ENCODE results near the gene CLDN6.

Gene CLDN6

DNA sequence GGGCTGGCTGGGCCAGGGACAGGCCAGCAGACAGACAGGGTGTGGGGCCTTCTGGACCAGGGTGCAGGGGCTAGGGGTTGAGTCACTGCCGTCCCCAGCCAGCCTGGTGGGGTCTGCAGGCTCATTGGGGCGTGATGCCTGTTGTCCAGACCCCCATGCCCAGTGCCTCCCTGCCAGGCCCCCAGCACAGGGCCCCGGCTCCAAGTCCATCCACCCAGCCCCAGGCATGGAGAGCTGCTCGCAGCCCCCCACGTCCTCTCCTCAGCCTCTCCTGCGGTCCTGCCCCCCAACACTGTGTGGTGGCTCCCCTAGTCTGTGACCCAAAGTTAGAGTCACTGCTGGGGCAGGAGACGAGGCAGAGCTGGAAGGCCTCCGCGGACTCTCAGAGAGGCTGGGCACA, 30.7 kb downstream of the CLDN6 start:
- no peaks in the 10 kb centered on the region for H3K36me3 Mint-ChIP-seq
- ATAC-seq (replicated peaks) (no peak), DNase-seq (no peak)
- peaks cover 5 to 15% of the 10 kb centered on the region in 2 donors for H3K4me1 Mint-ChIP-seq
- H3K27me3 Mint-ChIP-seq, result peaks cover 10 to 24% of the 10 kb centered on the region in 2 donors
- no peak overlapping the region for H3K4me3 Mint-ChIP-seq
- H3K27ac Mint-ChIP-seq, result no peak overlapping the region
- no peaks in the 10 kb centered on the region for H3K9me3 Mint-ChIP-seq

DNA sequence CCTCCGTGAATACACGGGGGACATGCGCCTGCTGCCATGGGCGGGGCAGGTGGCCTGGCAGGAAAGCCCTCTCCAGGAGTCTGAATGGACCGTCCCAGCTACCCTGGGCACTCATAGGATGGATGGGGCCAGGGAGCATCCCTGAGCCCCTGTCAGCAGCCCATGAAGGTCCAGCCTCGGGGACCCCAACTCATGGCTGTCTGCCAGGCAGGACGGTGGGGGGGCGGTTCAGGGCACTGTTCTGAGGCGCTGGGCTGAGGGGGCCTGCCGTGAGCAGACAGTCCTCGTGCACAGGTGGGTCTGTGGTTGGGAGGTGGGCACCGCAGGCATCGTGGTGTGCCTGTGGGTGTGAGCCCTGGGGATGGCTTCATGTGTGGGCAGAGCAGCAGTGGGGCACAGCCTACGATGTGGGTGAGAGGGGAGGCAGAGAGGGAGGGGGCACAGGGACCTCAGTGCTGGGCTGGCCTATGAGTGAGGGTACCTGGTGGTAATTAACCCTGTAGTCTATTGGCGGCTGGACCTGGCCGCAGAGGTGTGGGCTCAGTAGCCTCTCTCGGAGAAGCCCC, 31.3 kb downstream of the CLDN6 start:
- Mint-ChIP-seq H3K27me3 (peaks cover 10 to 24% of the 10 kb centered on the region in 2 donors), H3K9me3 (no peaks in the 10 kb centered on the region), H3K4me1 (peaks cover 7 to 21% of the 10 kb centered on the region in 2 donors), H3K36me3 (no peaks in the 10 kb centered on the region), H3K27ac (no peak overlapping the region), H3K4me3 (no peak overlapping the region)
- ATAC-seq (replicated peaks), result no peak
- no peak for DNase-seq

DNA sequence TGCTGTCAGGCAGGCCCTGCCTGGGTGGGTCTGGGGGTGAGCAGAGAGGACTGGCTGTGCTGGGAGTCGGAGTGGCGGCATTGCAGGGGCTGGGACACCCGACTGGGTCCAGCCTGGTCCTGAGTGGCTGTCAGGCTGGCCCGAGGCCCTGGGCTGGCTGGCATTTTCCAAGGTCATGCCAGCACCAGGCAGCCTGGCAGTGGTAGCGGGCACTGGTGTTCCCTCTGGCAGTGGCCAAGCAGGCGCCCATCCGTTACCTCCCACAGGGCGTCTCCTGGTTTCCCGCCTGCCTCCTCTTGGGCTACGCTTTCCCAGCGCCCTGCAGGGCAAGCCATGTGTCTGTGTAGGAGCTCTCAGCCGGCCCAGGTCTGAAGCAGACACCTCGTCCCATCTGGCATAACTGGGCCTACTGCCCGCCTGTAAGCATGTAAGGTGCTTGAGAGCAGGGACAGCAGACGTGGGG, 32.1 kb downstream of the CLDN6 start:
- Mint-ChIP-seq H3K27me3 (peaks cover 10 to 24% of the 10 kb centered on the region in 2 donors), H3K9me3 (no peaks in the 10 kb centered on the region), H3K4me1 (peaks cover 8 to 29% of the 10 kb centered on the region in 2 donors), H3K36me3 (no peaks in the 10 kb centered on the region), H3K27ac (no peak overlapping the region), H3K4me3 (no peak overlapping the region)
- DNase-seq (no peak), ATAC-seq (replicated peaks) (no peak)

DNA sequence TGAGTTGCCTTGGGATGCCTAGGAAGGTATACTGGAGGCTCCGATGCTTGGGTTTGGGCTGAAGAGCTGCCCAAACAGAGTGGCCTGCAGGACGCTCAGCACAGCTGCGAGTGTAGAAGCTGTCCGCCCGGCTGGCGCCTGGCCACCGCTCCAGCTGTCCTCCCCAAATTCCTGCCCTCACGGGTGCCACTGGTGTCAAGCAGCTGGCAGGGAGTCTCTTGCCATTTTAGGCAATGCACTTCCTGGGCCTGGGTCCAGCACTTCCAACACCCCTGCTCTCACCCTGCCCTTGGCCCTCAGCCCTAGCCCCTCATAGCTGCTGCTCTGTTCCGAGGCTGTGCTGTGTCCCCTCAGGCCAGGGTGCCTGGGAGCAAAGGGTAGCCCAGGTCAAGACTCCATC, 32.5 kb downstream of the CLDN6 start:
- Mint-ChIP-seq H3K36me3 (no peaks in the 10 kb centered on the region), H3K27me3 (peaks cover 10 to 24% of the 10 kb centered on the region in 2 donors), H3K9me3 (no peaks in the 10 kb centered on the region), H3K27ac (no peak overlapping the region), H3K4me3 (no peak overlapping the region), H3K4me1 (peaks cover 8 to 32% of the 10 kb centered on the region in 2 donors)
- DNase-seq (no peak), ATAC-seq (replicated peaks) (no peak)

DNA sequence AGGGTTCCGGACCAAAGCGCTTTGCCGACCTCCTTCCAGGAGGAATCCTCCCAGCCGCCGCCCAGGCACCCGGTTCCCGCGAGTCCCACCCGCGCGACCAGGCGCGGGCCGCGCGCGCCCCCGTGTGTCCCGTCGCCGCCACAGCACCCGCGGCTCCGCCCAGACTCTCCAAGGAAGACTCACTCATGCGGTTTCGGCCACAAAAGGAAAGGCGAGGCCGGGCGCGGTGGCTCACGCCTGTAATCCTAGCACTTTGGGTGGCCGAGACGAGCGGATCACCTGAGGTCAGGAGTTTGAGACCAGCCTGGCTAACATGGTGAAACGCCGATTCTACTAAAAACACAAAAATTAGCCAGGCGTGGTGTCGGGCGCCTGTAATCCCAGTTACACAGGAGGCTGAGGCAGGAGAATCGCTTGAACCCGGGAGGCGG, 34.3 kb downstream of the CLDN6 start:
- H3K9me3 Mint-ChIP-seq, result no peaks in the 10 kb centered on the region
- peak overlapping the region; percentile 31 for H3K27ac Mint-ChIP-seq
- peaks cover 10 to 39% of the 10 kb centered on the region in 2 donors for H3K4me1 Mint-ChIP-seq
- peaks cover 0 to 4% of the 10 kb centered on the region in 2 donors for H3K36me3 Mint-ChIP-seq
- peaks cover 6 to 17% of the 10 kb centered on the region in 2 donors for H3K27me3 Mint-ChIP-seq
- ATAC-seq (replicated peaks), result peak; percentile 45 to 46
- peak; percentile 37 for DNase-seq
- peak overlapping the region; percentile 70 to 79 for H3K4me3 Mint-ChIP-seq

DNA sequence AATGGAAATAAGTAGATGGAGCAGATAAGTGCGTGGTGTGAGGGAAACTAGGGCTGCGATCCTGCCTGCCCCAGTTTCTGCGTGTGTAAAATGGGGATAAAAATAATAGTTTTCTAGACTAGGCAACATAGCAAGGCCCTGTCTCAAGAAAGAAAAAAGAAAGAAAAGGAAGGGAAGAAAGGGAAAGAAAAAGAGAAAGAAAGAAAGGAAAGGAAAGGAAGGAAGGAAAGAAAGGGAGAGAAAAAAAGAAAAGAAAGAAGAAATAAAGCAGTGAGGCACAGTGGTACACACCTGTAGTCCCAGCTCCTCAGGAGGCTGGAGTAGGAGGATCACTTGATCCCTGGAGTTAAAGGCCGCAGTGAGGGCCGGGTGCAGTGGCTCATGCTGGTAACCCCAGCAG, 35.6 kb downstream of the CLDN6 start:
- Mint-ChIP-seq H3K9me3 (no peaks in the 10 kb centered on the region), H3K36me3 (peaks cover 0 to 4% of the 10 kb centered on the region in 2 donors), H3K4me1 (peaks cover 10 to 39% of the 10 kb centered on the region in 2 donors), H3K4me3 (peak overlapping the region; percentile 14 to 53), H3K27me3 (peaks cover 5% of the 10 kb centered on the region in 2 donors), H3K27ac (no peak overlapping the region)
- ATAC-seq (replicated peaks) (no peak), DNase-seq (no peak)

DNA sequence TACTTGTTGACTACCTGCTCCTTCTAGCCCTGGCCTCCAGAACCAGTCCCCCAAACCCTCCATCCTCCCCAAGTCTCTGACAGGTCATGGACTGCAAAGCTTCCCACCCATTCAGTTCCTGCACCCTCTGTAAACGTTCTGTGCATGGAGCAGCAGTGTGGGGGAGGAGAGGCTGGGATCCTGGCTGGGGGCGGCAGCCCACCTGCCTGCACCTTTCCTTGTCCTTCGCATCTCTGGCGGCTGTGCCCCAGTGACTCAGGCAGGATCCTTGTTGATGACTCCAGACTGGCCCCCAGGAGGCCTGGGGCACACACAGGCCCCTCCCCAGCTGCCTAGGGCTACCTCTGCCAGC, 36.1 kb downstream of the CLDN6 start:
- Mint-ChIP-seq H3K9me3 (no peaks in the 10 kb centered on the region), H3K4me1 (peaks cover 10 to 39% of the 10 kb centered on the region in 2 donors), H3K36me3 (peaks cover 0 to 4% of the 10 kb centered on the region in 2 donors), H3K27me3 (peaks cover 5% of the 10 kb centered on the region in 2 donors), H3K4me3 (peak overlapping the region; percentile 66 to 69), H3K27ac (peak overlapping the region; percentile 56)
- ATAC-seq (replicated peaks) (no peak), DNase-seq (no peak)

DNA sequence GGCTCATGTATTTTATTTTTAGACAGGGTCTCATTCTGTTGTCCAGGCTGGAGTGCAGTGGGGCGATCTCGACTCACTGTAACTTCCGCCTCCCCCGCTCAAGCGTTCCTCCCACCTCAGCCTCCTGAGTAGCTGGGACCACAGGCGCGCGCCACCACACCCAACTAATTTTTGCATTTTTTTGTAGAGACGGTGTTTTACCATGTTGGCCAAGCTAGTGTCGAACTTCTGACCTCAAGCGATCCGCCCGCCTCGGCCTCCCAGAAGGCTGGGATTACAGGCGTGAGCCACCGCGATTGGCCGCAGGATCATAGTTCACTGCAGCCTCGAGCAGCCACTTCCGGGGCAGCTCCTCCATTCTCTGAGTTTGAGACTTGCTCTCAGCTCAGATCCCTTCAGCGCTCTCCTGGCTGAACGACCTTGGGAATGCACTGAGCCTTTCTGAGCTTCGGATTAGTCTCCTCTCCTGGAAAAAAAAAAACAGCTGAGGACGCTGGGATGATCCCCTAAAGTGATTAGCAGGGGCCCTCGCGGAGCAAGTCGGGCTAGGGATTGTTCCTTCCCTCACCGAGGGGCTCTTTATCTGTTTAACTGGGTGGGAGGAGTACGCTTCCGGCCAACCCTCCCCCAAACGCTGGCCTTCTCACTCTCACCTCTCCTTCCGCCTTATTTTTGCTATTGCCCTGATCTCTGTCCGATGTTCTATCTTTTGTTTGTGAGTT, 36.6 kb downstream of the CLDN6 start:
- Mint-ChIP-seq H3K4me1 (peaks cover 10 to 39% of the 10 kb centered on the region in 2 donors), H3K27ac (peak overlapping the region; percentile 91), H3K9me3 (no peaks in the 10 kb centered on the region), H3K27me3 (peaks cover 0 to 5% of the 10 kb centered on the region in 2 donors), H3K4me3 (peak overlapping the region; percentile 66 to 90), H3K36me3 (peaks cover 0 to 5% of the 10 kb centered on the region in 2 donors)
- DNase-seq, result no peak
- ATAC-seq (replicated peaks), result no peak

DNA sequence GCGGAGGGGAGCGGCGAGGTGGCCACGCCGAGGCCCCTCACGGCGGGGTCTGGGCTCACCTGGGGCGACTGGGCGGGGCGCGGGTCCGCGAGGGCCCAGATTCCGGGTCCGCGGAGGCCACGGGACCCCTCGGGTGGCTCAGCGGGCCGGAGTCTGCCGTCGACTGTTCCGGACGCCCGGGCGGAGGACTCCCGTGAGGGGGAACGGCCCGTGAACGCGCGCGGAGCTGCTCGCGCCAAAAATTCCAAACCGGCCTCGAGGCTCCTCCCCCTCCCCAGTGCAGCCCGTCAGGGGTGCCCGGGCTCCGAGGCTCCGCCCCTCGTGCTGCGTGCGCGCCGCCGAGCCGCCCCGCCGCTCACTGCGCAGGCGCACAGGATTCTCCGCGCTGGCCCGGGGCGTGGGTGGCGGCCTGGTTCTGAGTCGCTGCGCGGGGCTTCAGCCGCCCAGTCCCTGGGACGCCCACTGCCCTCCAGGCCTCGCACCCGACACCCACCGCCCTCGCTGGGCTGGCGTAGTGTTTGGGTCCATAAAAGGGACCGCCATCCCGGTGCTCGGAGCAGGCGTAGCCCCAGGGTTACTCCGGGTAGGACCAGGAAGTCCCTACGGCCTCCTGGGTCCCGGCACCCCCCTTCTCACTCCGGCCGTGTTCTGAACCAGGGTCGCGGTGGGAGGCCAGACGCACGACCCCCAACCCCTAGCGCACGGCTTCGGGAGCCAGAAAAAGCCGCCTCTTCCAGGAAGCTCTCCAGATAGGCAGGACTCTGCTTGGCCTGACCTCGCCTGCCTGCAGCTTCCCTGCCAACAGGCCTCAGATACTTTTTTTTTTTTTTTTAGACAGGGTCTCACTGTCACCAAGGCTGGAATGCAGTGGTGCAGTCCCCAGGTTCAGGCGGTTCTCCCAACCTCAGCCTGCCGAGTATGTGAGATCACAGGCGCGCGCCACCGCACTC, 37.5 kb downstream of the CLDN6 start, which contains the start of gene PKMYT1:
Gene PKMYT1 (minus strand): TSS at position 220 of the 950 bp plus-strand sequence. CDS start 789 bp downstream, outside the sequence.
- DNase-seq (peak; percentile 95), ATAC-seq (replicated peaks) (peak; percentile 87 to 90)
- Mint-ChIP-seq H3K27ac (peak within 1 kb of the TSS; percentile 94), H3K4me3 (peak within 1 kb of the TSS; percentile 89 to 90), H3K9me3 (no peaks in the 10 kb centered on the region), H3K36me3 (peaks cover 0 to 5% of the 10 kb centered on the region in 2 donors), H3K27me3 (peaks cover 0 to 5% of the 10 kb centered on the region in 2 donors), H3K4me1 (peaks cover 10 to 39% of the 10 kb centered on the region in 2 donors)

DNA sequence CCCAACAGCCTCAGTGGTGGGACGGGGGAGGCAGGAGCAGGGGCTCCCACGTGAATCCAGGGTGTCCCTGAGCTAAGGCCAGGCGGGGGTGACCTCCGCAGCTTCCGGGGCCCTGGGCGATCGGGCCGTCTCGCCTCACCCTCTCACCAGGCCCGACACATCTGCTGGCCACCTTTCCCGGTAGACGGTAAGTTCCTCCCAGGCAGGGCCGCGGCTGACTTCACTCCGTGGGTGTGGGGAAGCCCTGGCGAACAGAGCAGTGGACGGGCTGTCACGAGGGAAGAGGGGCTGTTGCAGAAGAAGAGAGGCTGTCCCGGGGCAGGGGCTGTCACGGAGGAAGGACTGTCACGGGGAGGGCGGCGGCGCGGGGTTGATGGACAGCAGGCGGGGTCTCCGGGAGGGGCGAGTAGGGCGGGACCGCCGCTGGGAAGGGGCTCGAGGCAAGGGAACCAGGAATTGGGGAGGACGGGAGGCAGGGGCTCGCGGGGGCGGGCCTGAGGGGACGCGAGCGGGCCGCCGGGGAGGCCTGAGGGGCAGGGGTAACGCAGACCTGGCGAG, 38.2 kb downstream of the CLDN6 start:
- ATAC-seq (replicated peaks) (peak; percentile 10 to 12), DNase-seq (no peak)
- H3K4me1 Mint-ChIP-seq, result peaks cover 10 to 39% of the 10 kb centered on the region in 2 donors
- H3K27me3 Mint-ChIP-seq, result peaks cover 0 to 5% of the 10 kb centered on the region in 2 donors
- peak overlapping the region; percentile 94 for H3K27ac Mint-ChIP-seq
- peaks cover 0 to 5% of the 10 kb centered on the region in 2 donors for H3K36me3 Mint-ChIP-seq
- H3K4me3 Mint-ChIP-seq, result peak overlapping the region; percentile 89 to 90
- H3K9me3 Mint-ChIP-seq, result no peaks in the 10 kb centered on the region

DNA sequence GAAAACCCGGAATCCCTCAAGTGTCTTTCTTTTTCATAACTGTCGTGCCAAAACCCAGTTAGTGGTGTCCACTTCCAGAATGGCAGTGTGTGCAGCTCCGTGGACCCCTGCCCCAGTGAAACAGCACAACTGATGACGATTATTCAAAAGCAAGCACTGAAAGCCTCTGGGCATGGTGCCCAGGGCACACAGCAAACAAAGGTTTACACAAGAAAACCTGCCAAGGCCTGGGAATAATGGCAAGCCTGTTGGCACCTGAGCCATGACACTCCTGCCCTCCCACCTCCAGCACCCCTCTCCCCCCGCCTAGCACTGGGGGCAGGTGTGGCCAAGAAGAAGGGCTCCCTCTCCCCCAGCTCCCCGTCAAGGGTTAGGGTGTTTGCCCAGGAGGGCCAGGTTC, 40.5 kb downstream of the CLDN6 start:
- DNase-seq, result no peak
- H3K4me3 Mint-ChIP-seq, result no peak overlapping the region
- ATAC-seq (replicated peaks), result no peak
- H3K36me3 Mint-ChIP-seq, result peaks cover 5% of the 10 kb centered on the region in 2 donors
- no peak overlapping the region for H3K27ac Mint-ChIP-seq
- peaks cover 4 to 5% of the 10 kb centered on the region in 2 donors for H3K27me3 Mint-ChIP-seq
- H3K9me3 Mint-ChIP-seq, result no peaks in the 10 kb centered on the region
- H3K4me1 Mint-ChIP-seq, result peaks cover 7 to 25% of the 10 kb centered on the region in 2 donors

DNA sequence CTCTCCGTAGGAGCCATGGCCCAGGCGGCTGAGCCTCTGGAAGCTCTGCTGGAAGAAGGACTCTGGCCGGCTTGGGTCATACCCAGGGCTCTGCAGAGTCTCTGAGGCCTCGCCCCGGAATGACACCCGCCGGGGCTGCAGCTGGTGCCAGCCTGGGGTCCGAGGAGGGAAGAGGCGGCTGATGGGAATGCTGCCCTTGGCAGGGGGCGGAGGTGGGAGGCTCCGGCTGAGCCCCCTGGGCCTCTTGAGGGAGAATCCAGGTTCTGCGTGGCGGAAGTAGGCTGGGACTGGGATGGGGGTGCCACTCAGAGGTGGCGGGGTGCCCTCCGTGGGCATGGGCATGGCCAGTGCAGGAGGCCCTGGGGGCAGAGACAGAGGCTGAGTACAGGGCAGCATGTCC, 41.3 kb downstream of the CLDN6 start:
- H3K27me3 Mint-ChIP-seq, result peaks cover 5 to 10% of the 10 kb centered on the region in 2 donors
- peaks cover 7 to 11% of the 10 kb centered on the region in 2 donors for H3K36me3 Mint-ChIP-seq
- no peaks in the 10 kb centered on the region for H3K9me3 Mint-ChIP-seq

DNA sequence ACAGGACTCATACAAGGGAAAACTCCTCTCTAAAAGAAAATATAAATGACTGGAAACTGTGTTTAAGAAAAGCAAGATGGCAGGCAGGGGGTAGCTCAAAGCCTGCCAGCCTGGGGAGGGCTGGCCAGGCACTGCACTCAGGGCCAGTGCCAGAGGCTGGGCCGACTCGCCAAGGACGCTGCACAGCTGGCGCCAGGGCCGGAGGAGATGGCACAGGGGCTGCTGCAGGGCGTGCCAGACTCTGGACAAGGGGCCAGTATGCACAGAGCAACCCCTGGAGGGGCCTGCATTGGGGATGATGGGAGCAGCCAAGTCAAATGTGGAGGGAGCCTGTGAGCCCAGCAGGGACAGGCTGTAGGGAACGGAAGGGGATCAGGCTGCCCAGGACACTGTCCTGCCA, 41.8 kb downstream of the CLDN6 start:
- ATAC-seq (replicated peaks) (no peak), DNase-seq (no peak)
- peaks cover 2 to 15% of the 10 kb centered on the region in 2 donors for H3K4me1 Mint-ChIP-seq
- H3K36me3 Mint-ChIP-seq, result peaks cover 9 to 12% of the 10 kb centered on the region in 2 donors
- no peak overlapping the region for H3K27ac Mint-ChIP-seq
- H3K4me3 Mint-ChIP-seq, result no peak overlapping the region
- H3K27me3 Mint-ChIP-seq, result peaks cover 6 to 11% of the 10 kb centered on the region in 2 donors
- no peaks in the 10 kb centered on the region for H3K9me3 Mint-ChIP-seq

More for the DNA sequence above, 41.3 kb downstream of the CLDN6 start:
- ATAC-seq (replicated peaks) (no peak), DNase-seq (no peak)
- Mint-ChIP-seq H3K4me1 (peaks cover 3 to 17% of the 10 kb centered on the region in 2 donors), H3K4me3 (no peak overlapping the region), H3K27ac (no peak overlapping the region)

Data from stimulated activated naive B cell treated with anti-CD40 and anti-IgM and Interleukin-4, amounts not matched to agents 10 μg/mL and 1 μg/mL and 100 μg/mL, for 72 hours (primary cell).